Measurements from ENCODE around the gene SYVN1. TPM values are rescaled to one million over a fixed set of nuclear protein-coding genes. Genes with fewer than 3 reads are reported as not detected.

The SYVN1 gene
- polyA plus RNA-seq, 1 of the 3 experiments (the other 2 are of a cell fraction) = 31.9 TPM

DNA sequence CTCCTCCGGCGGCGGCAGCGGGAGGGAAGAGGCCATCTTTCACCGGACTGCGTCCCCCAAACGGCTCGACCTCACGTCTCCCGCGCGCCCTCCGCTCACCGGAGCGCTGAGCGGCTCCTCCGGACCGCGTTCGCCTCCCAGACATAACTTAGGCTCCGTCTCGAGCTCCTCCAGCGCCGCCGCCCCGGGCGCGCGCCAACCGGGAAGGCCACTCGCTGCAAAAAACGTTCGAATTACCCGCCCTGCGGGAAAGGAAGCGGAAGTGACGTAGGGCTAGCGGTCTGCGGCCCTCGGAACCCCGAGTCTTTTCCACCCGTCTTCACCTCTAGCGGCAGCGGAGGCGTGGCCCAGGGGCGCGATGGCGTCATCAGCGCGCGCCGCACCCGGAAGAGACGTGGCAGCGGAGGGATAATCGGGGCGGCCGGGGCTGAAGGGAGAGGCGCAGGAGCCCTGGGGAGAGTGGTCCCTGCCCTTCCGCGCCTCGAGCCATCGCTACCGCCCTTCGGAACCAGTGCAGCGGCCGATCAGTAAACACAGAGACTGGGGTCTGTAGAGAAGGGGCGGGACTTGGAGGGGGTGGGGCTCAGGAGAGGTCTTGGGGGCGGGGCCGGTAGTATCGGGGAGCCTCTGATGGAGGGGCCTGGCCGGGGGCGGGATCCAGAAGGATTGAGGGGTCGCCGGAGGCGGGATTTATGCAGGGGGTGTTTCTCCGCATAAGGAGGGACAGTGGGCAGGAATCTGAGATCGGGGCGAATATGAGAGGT, 50.3 kb downstream of the SYVN1 start, which contains the start of the genes CDCA5 and ZFPL1 (continued):
- TF ChIP-seq, protein P1, sequence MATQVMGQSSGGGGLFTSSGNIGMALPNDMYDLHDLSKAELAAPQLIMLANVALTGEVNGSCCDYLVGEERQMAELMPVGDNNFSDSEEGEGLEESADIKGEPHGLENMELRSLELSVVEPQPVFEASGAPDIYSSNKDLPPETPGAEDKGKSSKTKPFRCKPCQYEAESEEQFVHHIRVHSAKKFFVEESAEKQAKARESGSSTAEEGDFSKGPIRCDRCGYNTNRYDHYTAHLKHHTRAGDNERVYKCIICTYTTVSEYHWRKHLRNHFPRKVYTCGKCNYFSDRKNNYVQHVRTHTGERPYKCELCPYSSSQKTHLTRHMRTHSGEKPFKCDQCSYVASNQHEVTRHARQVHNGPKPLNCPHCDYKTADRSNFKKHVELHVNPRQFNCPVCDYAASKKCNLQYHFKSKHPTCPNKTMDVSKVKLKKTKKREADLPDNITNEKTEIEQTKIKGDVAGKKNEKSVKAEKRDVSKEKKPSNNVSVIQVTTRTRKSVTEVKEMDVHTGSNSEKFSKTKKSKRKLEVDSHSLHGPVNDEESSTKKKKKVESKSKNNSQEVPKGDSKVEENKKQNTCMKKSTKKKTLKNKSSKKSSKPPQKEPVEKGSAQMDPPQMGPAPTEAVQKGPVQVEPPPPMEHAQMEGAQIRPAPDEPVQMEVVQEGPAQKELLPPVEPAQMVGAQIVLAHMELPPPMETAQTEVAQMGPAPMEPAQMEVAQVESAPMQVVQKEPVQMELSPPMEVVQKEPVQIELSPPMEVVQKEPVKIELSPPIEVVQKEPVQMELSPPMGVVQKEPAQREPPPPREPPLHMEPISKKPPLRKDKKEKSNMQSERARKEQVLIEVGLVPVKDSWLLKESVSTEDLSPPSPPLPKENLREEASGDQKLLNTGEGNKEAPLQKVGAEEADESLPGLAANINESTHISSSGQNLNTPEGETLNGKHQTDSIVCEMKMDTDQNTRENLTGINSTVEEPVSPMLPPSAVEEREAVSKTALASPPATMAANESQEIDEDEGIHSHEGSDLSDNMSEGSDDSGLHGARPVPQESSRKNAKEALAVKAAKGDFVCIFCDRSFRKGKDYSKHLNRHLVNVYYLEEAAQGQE (IDR thresholded peaks at IDR 0.05; ENCODE audit: low read depth, low read length) = no peak; the same call in 1 of the 2 replicates
- TF ChIP-seq EZH2phosphoT487 (IDR thresholded peaks at IDR 0.05; ENCODE audit: borderline replicate concordance, low read depth) (no peak), ELF1 (IDR thresholded peaks at IDR 0.05) (peak; percentile 100), CHD2 (IDR thresholded peaks at IDR 0.05; ENCODE audit: low read length, partially characterized antibody) (peak; percentile 66), JUND (IDR thresholded peaks at IDR 0.05) (no peak), EP300 (IDR thresholded peaks at IDR 0.05; ENCODE audit: borderline replicate concordance in 1 of 2, low read depth in 1 of 2, low read length in 1 of 2) (0 out of 4 replicates have a peak, but pooled peaks of 1 of the 2 experiments have one; percentile 6), RAD21 (IDR thresholded peaks at IDR 0.05; ENCODE audit: low read length) (no peak), SMC3 (IDR thresholded peaks at IDR 0.05; ENCODE audit: low read depth, low read length) (no peak), FOXM1 (IDR thresholded peaks at IDR 0.05; ENCODE audit: low read depth) (0 out of 2 replicates have a peak, but pooled peaks have one; percentile 16)
- TF ChIP-seq, protein P2, sequence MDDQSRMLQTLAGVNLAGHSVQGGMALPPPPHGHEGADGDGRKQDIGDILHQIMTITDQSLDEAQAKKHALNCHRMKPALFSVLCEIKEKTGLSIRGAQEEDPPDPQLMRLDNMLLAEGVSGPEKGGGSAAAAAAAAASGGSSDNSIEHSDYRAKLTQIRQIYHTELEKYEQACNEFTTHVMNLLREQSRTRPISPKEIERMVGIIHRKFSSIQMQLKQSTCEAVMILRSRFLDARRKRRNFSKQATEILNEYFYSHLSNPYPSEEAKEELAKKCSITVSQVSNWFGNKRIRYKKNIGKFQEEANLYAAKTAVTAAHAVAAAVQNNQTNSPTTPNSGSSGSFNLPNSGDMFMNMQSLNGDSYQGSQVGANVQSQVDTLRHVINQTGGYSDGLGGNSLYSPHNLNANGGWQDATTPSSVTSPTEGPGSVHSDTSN (IDR thresholded peaks at IDR 0.05) = peak; percentile 28

DNA sequence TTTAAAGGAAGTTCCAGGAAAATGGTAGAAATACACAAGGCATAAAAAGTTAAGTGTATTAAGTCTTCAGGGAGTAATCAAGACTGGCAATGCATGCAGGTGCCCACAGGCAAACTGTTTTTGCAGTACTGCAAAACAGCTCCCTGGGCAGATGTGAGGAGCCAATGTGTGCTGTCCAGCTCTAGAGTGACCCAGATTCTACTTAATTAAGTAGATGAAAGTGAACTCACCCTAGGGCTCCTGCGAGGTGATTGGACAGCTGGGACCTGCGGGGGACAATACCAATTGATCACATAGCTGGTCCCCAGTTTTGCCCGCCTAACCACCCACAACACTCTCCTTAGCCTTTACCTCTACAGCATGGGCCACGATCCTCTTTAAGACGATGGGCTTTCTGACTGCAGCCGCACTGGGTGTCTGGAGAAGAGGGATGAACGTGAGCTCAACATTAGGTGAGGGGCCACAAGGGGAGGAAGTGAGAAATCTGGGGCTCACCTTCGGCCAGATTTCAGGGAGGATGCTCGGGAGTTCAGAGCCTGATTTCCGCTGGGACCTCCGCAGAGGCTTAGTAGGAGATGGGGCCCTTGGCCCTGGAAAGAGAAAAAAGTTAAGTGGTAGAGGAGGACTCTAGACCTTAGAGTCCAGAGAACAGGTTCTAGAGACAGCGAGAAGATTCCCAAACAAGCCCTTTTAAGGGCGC, 51.0 kb downstream of the SYVN1 start:
- CTCF ChIA-PET = interaction anchor here (1.5 to 2.6 kb wide), 2 partner anchors 27 to 69 kb away, joined by 6 to 11 read pairs; partner anchors contain the start of gene ARL2
- H3K36me3 ChIP-seq (replicated peaks in 1 of 2; ENCODE audit: control insufficient read depth in 1 of 2, insufficient read depth in 2 of 2, low read length in 1 of 2) = peaks cover 18 to 31% of the 10 kb centered on the region in 2 experiments

More for the DNA sequence above, 51.0 kb downstream of the SYVN1 start:
- TF ChIP-seq SIN3A (IDR thresholded peaks at IDR 0.05; ENCODE audit: borderline replicate concordance, low read depth, low read length) = no peak
- no peak for TF ChIP-seq FOSL2 (IDR thresholded peaks at IDR 0.05; ENCODE audit: borderline replicate concordance, low read depth)
- TF ChIP-seq, protein P3, sequence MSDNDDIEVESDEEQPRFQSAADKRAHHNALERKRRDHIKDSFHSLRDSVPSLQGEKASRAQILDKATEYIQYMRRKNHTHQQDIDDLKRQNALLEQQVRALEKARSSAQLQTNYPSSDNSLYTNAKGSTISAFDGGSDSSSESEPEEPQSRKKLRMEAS (IDR thresholded peaks at IDR 0.05; ENCODE audit: low read depth) = no peak
- TF ChIP-seq TAF1 (IDR thresholded peaks at IDR 0.05; ENCODE audit: borderline replicate concordance, low read depth, low read length) = no peak
- Histone ChIP-seq H3K27ac (ENCODE audit: low read depth in 2 of 2, low read length in 1 of 2) (peak overlapping the region; percentile 74 to 88; a peak in 3 of 4 replicates), H3K4me3 (ENCODE audit: low read depth in 2 of 2, low read length in 1 of 2) (peak overlapping the region; percentile 87 to 92), H3K27me3 (ENCODE audit: insufficient read depth) (no peaks in the 10 kb centered on the region), H3K9me3 (no peaks in the 10 kb centered on the region), H3F3A (replicated peaks; ENCODE audit: insufficient read depth) (peaks cover 4% of the 10 kb centered on the region), H4K20me1 (ENCODE audit: insufficient read depth) (no peaks in the 10 kb centered on the region; the same call in 1 of the 2 replicates), H2AFZ (ENCODE audit: low read depth) (peak overlapping the region; percentile 86; the same call in 1 of the 2 replicates), H3K4me1 (ENCODE audit: control insufficient read depth in 1 of 2, insufficient read depth in 2 of 2, low read depth in 1 of 2, low read length in 1 of 2) (peaks cover 8 to 20% of the 10 kb centered on the region in 2 experiments), H3K79me2 (ENCODE audit: insufficient read depth) (peaks cover 72% of the 10 kb centered on the region), H3K9me2 (no peaks in the 10 kb centered on the region), H3K4me2 (peak overlapping the region; percentile 83), H3K9ac (peak overlapping the region; percentile 89)
- 2% methylated on average over 12 of the region's 13 CpGs for WGBS (ENCODE audit: low lambda C conversion rate)
- POLR2A ChIA-PET = interaction anchor here (1.0 kb wide), 1 partner anchor 35 kb away, joined by 3 read pairs; no protein-coding TSS in a partner anchor
- peak; percentile 24 for DNase-seq
